Ishikawa (cell line): ENCODE results near the gene TRIM15.

Experiments used
- CEBPB ChIP-seq: IDR thresholded peaks from 2 replicates; pipeline ENCODE4 v1.6.1; 2012
- CREB1 ChIP-seq: IDR thresholded peaks from 2 replicates; pipeline ENCODE4 v1.6.1; 2012; ENCODE audit warnings: low read depth
- EGR1 ChIP-seq: IDR thresholded peaks from 2 replicates; pipeline ENCODE4 v1.6.1; 2012
- EP300 ChIP-seq: IDR thresholded peaks from 2 replicates; pipeline ENCODE4 v1.6.1; 2012; ENCODE audit warnings: borderline replicate concordance
- FOXM1 ChIP-seq: IDR thresholded peaks from 2 replicates; pipeline ENCODE4 v1.6.1; 2012; ENCODE audit warnings: low read depth, borderline replicate concordance
- NFIC ChIP-seq: IDR thresholded peaks from 2 replicates; pipeline ENCODE4 v1.6.1; 2012
- RAD21 ChIP-seq: IDR thresholded peaks from 2 replicates; pipeline ENCODE4 v1.6.1; 2012; ENCODE audit warnings: low read depth
- TAF1 ChIP-seq: IDR thresholded peaks from 2 replicates; pipeline ENCODE4 v1.6.1; 2012; ENCODE audit warnings: low read depth, mild to moderate bottlenecking
- TCF12 ChIP-seq: IDR thresholded peaks from 2 replicates; pipeline ENCODE4 v1.6.1; 2012; ENCODE audit warnings: low read depth
- TEAD4 ChIP-seq: IDR thresholded peaks from 2 replicates; pipeline ENCODE4 v1.6.1; 2012
- YY1 ChIP-seq: IDR thresholded peaks from 2 replicates; pipeline ENCODE4 v1.6.1; 2012; ENCODE audit warnings: low read depth
- ZBTB7A ChIP-seq: IDR thresholded peaks from 2 replicates; pipeline ENCODE4 v1.6.1; 2012; ENCODE audit warnings: low read depth
- TF ChIP-seq, protein P1 (sequence below): IDR thresholded peaks from 2 replicates; pipeline ENCODE4 v1.6.1; 2012
- TF ChIP-seq, protein P2 (sequence below): IDR thresholded peaks from 2 replicates; pipeline ENCODE4 v1.6.1; 2012; ENCODE audit warnings: low read depth, mild to moderate bottlenecking
- TF ChIP-seq, protein P3 (sequence below): IDR thresholded peaks from 2 replicates; pipeline ENCODE4 v1.6.1; 2012

The TRIM15 gene

DNA sequence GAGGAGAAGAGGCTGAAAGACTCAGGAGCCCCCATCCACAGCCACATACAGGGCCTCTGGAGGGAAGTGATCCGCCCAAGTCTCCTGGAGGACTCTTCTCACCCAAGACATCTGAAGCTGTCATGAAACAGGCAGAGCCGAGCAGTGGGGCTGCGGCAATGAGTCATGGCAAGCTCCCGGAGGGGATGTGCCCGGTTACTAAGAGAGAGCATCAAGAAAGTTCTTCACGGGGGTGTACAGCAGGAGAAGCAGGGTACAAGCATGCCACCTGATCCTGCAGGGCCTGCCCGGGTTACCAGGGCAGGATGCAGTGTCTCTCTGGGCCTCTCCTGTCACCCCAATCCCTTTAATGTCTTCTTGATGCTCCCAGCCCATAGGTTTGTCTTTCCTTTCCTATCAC lies 28.7 kb downstream of the TRIM15 start:
- TF ChIP-seq TAF1 (no peak), YY1 (no peak), RAD21 (no peak), ZBTB7A (no peak), TEAD4 (no peak), NFIC (no peak), FOXM1 (no peak), CREB1 (no peak), TCF12 (no peak), EGR1 (no peak), EP300 (no peak), CEBPB (no peak)
- TF ChIP-seq, protein P1, sequence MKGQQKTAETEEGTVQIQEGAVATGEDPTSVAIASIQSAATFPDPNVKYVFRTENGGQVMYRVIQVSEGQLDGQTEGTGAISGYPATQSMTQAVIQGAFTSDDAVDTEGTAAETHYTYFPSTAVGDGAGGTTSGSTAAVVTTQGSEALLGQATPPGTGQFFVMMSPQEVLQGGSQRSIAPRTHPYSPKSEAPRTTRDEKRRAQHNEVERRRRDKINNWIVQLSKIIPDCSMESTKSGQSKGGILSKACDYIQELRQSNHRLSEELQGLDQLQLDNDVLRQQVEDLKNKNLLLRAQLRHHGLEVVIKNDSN: no peak
- TF ChIP-seq, protein P2, sequence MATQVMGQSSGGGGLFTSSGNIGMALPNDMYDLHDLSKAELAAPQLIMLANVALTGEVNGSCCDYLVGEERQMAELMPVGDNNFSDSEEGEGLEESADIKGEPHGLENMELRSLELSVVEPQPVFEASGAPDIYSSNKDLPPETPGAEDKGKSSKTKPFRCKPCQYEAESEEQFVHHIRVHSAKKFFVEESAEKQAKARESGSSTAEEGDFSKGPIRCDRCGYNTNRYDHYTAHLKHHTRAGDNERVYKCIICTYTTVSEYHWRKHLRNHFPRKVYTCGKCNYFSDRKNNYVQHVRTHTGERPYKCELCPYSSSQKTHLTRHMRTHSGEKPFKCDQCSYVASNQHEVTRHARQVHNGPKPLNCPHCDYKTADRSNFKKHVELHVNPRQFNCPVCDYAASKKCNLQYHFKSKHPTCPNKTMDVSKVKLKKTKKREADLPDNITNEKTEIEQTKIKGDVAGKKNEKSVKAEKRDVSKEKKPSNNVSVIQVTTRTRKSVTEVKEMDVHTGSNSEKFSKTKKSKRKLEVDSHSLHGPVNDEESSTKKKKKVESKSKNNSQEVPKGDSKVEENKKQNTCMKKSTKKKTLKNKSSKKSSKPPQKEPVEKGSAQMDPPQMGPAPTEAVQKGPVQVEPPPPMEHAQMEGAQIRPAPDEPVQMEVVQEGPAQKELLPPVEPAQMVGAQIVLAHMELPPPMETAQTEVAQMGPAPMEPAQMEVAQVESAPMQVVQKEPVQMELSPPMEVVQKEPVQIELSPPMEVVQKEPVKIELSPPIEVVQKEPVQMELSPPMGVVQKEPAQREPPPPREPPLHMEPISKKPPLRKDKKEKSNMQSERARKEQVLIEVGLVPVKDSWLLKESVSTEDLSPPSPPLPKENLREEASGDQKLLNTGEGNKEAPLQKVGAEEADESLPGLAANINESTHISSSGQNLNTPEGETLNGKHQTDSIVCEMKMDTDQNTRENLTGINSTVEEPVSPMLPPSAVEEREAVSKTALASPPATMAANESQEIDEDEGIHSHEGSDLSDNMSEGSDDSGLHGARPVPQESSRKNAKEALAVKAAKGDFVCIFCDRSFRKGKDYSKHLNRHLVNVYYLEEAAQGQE: no peak
- TF ChIP-seq, protein P3, sequence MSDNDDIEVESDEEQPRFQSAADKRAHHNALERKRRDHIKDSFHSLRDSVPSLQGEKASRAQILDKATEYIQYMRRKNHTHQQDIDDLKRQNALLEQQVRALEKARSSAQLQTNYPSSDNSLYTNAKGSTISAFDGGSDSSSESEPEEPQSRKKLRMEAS: no peak

DNA sequence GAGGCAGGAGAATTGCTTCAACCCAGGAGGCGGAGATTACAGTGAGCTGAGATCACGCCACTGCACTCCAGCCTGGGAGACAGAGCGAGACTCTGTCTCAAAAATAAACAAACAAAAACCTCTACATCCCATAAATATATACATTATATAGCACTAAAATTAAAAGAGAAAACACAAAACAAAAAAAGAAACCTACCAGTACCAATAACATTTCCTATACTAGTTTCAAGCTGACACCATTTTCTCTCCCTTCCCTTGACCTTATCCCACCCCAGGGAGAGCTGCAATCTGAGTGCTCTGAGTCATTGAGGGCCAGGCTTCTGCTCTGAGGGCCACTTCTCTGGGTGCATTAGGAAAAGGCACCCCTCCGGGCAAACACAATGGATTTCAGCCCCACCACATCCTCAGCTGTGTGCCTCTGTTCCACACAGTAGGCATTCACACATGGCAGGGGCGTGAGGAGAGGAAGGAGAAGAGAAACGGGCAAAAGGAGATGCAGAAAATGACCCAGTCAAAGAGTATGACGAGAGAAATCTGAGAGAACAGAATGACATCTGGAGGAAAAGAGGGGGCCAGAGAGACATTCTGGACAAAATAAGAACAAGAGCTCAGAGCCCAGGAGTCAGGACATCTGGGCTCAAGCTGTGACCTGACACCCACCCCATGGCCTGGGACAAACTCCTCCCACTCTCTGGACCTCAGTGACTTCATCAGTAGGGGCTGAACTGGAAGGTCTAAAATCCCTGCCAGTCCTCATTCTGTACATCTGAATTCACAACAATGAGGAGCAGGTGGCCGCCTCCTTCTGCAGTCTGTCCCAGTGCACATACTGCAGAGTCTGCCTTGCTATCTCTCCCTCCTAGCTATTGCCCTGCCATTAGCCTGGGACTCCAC lies 31.7 kb downstream of the TRIM15 start:
- no peak for TF ChIP-seq TEAD4
- TF ChIP-seq TCF12: no peak
- TF ChIP-seq, protein P1: no peak
- no peak for TF ChIP-seq TAF1
- no peak for TF ChIP-seq NFIC
- TF ChIP-seq, protein P3: no peak
- no peak for TF ChIP-seq EP300
- no peak for TF ChIP-seq CREB1
- TF ChIP-seq RAD21: no peak
- TF ChIP-seq, protein P2: no peak
- no peak for TF ChIP-seq ZBTB7A
- TF ChIP-seq YY1: no peak
- no peak for TF ChIP-seq FOXM1

DNA sequence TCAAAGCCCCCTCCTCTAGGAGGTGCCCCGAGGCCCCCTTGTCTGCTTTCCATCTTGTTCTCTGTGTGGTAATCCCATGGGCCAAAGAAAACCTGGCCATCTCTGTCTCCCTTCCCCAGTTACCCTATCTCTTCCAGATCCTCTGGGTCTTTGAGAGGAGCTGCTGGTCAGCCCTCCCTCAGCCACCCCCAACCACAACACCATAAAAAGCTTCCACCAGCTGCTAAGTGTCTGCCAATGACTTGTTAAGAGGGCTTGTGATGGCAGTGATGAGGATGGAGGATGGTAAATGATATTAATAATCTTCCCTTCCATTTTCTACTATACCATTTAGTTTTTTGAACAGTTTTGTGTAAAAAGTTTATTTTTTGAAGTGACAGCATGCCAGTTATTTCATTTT lies 32.6 kb downstream of the TRIM15 start:
- TF ChIP-seq, protein P3: no peak
- no peak for TF ChIP-seq EP300
- no peak for TF ChIP-seq TEAD4
- TF ChIP-seq CREB1: no peak
- TF ChIP-seq, protein P1: no peak
- no peak for TF ChIP-seq NFIC
- TF ChIP-seq TCF12: no peak

DNA sequence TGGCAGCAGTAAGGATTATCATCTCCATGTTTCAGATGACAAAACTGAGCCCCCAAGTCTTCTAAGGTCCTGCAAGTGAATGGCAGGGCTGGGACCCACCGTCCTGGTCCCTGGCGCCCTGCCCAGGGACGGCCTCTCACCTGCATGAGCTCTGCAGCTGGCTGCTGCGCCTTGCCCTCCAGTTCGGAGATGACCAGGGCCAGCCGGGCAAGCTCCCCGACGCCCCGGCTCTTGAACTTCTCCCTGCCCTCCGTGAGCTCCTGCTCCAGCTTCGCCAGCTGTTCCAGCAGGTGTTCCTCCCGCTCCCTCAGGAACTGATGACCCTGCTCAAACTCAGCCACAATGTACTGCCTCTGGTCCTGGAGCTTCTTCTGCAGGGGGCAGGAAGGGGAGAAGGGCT lies 33.0 kb downstream of the TRIM15 start:
- TF ChIP-seq ZBTB7A: no peak

DNA sequence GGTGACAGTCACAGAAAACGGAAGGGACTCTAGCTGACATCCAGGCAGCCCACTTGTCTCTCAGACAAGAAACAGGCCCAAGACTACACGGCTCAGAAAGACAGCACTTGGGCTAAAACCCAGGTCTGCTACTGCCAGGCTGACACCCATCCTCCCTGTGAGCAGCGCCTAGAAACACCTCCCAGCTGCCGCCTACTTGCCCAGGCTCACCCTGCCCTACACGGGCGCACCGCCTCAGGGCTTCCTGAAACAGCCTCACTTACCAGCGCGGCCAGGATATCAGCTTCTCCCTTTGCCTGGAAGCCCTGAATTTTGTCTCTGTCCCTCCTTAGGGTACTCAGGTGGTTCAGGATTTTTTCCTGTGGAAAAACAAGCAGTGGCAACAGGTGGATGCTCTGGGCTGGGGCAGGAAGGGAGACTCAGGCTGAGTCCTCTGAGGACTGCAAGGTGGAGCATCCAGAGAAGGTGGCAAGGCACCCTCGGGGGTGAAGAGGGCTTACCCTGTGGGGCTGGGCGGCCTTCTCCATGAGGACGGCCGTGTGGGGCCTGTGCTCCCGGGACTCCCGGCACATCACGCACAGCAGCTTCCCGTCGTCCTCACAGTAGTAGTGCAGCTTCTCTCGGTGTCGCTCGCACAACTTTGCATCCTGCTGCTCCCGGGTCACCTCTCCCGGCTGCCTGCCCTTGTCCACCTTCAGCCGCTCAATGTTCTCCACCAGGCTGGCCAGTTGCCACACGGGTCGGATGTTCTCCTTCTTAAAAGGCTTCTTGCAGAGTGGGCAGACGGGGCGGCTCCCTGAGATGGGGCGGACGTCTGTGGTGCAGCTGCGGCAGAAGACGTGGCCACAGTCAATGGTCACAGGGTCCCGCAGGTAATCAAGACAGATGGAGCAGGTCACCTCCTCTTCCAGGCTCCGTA lies 35.1 kb downstream of the TRIM15 start:
- TF ChIP-seq RAD21 (no peak), CEBPB (no peak), YY1 (no peak), EGR1 (no peak), TCF12 (no peak), TAF1 (no peak), FOXM1 (no peak), CREB1 (no peak), TEAD4 (no peak), EP300 (no peak)
- TF ChIP-seq, protein P1: no peak
- TF ChIP-seq, protein P3: no peak
- TF ChIP-seq, protein P2: no peak
